ENCODE data around the gene SPARC.

DNA sequence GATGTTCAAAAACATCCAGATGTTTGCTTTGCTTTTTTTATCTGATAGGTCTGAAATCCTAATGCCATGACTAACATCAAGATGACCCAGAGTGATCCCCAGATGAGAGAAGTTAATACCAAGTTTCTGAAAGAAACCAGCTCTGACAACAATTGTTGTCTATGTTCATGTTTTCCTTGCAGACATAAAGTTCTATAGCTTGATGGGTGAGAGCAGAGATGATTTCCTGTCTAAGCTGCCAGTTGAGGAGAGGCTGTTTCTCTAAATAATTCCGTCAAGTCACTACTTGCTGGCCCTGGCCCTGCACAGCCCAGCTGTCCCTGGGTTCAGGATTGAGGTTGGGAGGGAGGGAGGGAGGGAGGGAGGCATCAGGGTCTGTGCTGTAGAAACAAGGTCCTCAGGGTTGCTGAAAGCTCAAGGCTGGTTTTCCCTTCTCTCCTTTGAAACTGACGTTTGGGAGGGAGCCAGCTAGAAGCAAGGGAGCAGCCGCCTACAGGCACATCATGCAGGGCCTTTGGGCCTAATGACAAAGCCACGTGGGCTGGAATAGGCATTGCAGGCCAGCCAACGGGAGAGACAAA is 3.9 kb downstream of the SPARC start:
- TF ChIP-seq, protein P1, sequence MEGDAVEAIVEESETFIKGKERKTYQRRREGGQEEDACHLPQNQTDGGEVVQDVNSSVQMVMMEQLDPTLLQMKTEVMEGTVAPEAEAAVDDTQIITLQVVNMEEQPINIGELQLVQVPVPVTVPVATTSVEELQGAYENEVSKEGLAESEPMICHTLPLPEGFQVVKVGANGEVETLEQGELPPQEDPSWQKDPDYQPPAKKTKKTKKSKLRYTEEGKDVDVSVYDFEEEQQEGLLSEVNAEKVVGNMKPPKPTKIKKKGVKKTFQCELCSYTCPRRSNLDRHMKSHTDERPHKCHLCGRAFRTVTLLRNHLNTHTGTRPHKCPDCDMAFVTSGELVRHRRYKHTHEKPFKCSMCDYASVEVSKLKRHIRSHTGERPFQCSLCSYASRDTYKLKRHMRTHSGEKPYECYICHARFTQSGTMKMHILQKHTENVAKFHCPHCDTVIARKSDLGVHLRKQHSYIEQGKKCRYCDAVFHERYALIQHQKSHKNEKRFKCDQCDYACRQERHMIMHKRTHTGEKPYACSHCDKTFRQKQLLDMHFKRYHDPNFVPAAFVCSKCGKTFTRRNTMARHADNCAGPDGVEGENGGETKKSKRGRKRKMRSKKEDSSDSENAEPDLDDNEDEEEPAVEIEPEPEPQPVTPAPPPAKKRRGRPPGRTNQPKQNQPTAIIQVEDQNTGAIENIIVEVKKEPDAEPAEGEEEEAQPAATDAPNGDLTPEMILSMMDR (IDR thresholded peaks at IDR 0.05), result no peak
- no peak for TF ChIP-seq ZFX (IDR thresholded peaks at IDR 0.05; ENCODE audit: borderline replicate concordance)
